ES-I3 (cell line): ENCODE measurements around the gene SLC13A4.

Experiments used
- H3K36me3 ChIP-seq: 2 replicates; pipeline ENCODE4 v1.6.1; 2013; ENCODE audit warnings: mild to moderate bottlenecking, low read length, control low read depth, moderate library complexity; ENCODE audit not compliant: insufficient read depth
- H3K4me1 ChIP-seq: 2 replicates; pipeline ENCODE4 v1.6.1; 2013; ENCODE audit warnings: mild to moderate bottlenecking, control low read depth, low read length; ENCODE audit not compliant: insufficient read depth
- H3K9ac ChIP-seq: 2 replicates; pipeline ENCODE4 v1.6.1; 2013; ENCODE audit warnings: low read depth, mild to moderate bottlenecking, low read length, moderate library complexity
- H3K9me3 ChIP-seq: 2 replicates; pipeline ENCODE4 v1.6.1; 2013; ENCODE audit warnings: mild to moderate bottlenecking, low read length, moderate library complexity; ENCODE audit not compliant: control insufficient read depth, insufficient read depth

Gene SLC13A4

DNA sequence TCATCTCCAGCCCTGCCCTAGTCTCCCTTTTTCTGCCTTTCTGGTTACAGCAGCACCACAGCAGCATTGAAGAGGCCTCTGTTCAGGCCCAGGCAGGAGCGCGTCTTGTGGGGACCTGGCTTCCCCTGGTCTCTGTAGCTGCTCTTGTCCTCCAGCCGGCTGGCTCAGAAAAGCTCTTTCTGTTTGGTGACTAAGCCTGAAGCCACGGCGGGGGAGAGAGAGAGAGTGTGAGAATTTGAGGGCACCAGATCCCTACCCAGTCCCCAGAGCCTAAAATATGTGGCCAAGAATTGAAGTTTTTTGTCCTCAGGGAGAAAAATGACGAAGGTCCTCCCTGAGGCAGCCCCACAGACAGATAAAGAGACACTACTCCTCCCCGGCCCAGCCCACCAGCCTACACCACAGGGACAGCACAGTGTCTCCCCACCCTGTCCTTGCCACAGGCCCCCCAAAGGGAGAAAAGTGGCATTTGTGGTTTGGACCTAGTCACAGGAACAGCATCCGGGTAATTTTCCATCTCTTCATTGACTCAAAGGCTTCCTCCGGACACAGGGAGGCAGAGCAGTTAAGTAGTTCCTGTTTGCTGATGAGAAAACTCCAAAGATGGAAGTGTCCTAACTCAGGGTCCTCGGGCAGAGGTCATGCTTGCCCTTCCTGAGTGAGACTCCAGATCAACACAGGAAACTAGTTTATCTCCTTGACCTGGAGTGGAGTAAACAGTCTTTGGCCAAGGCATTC lies 33.9 kb upstream of the SLC13A4 start:
- Histone ChIP-seq H3K36me3 (peaks cover 3% of the 10 kb centered on the region; the same call in 1 of the 2 replicates), H3K9ac (no peak overlapping the region), H3K4me1 (peaks cover 13% of the 10 kb centered on the region; the same call in 1 of the 2 replicates), H3K9me3 (no peaks in the 10 kb centered on the region; the same call in 1 of the 2 replicates)

DNA sequence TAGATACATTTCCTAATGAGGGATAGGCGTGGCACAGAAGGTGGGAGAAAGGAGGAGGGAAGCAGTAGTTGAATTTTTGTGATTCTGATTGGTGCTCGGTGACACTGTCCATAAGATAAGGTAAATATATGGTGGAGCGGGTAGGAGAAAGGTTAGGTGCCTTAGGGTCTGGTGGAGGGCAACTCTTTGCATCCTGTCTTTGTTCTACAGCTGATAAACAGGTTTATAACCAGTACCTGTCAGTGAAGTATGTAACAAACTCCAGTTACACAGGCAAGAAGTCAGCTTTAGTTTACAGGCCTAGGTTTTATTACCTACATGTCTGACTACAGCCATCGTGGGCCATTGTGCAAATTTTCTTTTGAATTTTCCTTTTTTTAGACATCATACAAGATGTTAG lies 31.5 kb upstream of the SLC13A4 start:
- Histone ChIP-seq H3K9ac (no peak overlapping the region), H3K36me3 (peaks cover 3% of the 10 kb centered on the region; the same call in 1 of the 2 replicates), H3K4me1 (peaks cover 10% of the 10 kb centered on the region; the same call in 1 of the 2 replicates), H3K9me3 (no peaks in the 10 kb centered on the region; the same call in 1 of the 2 replicates)

DNA sequence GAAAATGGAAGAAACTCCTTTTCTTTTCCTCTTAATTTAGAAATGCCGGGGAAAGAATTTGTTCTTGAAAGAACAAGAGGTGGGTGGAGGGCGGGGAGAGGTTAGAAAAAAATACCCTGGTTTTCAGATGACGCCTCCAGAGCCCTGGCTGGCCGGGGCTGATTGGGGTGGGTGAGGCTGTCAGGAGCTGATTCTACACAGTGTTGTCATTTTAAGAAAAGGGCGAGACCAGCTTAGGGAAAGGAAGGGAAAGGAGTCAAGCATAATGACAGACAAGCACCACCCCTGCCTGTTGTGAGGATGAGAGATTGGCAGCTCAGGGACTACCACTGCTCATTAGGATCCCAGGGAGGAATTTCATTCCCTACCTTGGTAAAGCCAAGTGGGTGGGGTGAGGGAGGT lies 30.5 kb upstream of the SLC13A4 start:
- Histone ChIP-seq H3K9me3 (no peaks in the 10 kb centered on the region; the same call in 1 of the 2 replicates), H3K4me1 (peaks cover 13% of the 10 kb centered on the region), H3K9ac (no peak overlapping the region), H3K36me3 (peaks cover 3% of the 10 kb centered on the region; the same call in 1 of the 2 replicates)

DNA sequence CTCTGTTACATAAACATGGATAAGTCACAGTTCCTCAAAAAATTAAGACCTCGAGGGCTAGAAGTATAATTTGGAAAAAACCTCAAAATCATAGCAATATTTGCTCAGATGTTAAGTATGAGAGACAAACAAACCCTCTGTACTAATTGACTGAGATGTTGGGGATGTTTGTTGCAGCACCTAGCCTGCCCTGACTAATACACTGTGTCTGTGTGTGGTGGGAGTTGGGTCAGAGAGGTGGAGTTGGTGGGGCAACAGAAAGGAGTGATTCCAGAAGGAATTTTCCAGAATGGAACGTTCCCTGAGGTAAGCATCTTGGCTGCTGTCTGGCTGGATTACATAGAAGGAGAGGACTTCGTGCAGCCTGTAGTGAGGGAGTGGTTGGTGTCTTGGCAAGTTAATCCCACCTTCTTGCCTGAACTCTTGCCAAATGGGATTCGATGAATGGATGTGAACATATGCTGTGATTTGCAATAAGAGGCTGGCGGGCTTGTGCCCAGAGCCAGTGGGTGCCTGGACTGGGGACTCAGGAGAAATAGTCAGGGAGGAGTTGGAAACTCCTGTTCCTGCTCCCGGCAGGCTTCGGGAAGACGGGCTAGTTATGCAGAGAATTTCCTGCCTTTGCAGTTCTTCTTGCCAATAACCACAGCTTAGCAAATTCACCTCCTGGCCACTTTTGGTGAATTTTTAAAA lies 29.9 kb upstream of the SLC13A4 start:
- Histone ChIP-seq H3K9ac (no peak overlapping the region), H3K36me3 (peaks cover 1% of the 10 kb centered on the region; the same call in 1 of the 2 replicates), H3K4me1 (peaks cover 13% of the 10 kb centered on the region), H3K9me3 (no peaks in the 10 kb centered on the region; the same call in 1 of the 2 replicates)

DNA sequence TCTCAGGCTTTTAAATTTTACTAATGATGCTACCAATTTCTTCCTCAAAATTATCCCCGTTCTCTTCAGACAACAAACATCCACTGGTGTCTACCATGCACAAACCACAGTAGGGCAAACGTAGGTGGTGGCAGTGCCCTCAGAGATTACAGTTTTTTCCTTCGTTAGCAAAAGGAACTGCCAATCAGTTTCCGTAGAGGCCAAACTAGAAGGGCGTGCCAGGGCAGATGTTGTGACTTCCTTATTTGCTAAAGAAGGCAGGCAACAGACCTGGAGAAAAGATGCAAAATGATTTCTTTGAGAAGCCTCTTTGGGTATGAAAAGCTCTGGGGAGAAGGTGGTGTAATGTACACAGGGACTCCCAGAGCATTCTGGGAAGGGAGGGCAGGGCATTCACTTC lies 28.2 kb upstream of the SLC13A4 start:
- no peaks in the 10 kb centered on the region for H3K36me3 ChIP-seq
- H3K9ac ChIP-seq: no peak overlapping the region
- H3K9me3 ChIP-seq: no peaks in the 10 kb centered on the region; the same call in 1 of the 2 replicates
- peaks cover 13% of the 10 kb centered on the region for H3K4me1 ChIP-seq

DNA sequence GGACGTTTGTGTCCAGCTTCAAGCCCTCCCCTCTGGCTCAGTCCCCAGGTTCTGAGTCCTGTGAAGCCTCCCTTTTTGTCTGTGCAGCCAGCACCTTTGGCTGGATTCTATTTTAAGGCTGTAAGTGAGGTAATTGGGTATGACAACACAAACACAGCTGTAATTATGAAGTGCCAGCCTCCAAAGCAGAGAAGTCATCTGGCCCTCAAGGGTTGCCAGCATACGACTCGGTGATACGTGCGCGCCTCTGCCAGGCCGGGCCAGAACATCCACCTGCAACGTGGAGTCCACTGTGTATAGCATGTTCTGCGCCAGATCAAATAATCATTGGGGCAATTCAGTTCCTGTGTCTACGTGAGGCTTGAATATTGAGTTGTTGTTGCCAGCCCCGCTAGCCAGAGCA lies 27.4 kb upstream of the SLC13A4 start:
- no peaks in the 10 kb centered on the region; the same call in 1 of the 2 replicates for H3K9me3 ChIP-seq
- H3K36me3 ChIP-seq: no peaks in the 10 kb centered on the region
- peaks cover 13% of the 10 kb centered on the region for H3K4me1 ChIP-seq
- no peak overlapping the region for H3K9ac ChIP-seq

DNA sequence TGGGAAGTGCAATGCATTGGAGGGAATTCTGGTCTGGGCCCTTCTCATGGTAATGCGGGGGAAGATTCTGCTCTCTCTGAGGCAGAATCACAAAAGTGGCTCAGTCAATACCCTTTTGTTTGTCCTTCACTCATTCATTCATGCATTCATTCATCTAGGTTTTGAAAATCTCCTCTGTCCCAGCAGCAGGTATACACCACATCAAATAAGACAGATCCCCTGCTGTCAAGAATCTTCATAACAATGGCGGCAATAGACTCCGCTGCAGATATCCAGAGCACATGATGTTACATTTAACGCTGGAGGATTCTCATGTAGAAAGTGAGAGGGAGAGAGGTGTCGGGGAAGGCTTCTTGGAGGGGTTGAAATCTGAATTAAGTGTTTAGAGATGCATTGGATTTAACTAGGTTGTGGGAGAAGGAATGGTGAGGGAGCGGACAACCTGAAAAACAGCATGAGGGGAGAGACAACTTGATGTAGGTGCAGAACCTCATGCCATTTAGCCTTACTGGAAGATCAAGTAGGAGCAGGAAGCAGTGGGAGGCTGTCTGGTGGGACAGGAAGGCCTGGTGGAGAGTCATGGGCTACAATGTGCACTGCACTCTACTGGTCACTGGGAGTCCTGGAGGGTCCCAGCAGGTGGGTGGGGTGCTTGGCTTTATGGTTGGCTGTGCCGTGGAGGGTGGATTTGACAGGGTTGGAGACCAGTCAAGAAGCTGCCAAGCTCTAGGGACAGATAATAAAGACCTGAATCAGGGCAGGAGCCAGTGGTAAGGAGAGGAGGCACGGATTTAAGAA lies 25.8 kb upstream of the SLC13A4 start:
- Histone ChIP-seq H3K9me3 (no peaks in the 10 kb centered on the region; the same call in 1 of the 2 replicates), H3K4me1 (peaks cover 7% of the 10 kb centered on the region), H3K9ac (no peak overlapping the region; the same call in 1 of the 2 replicates), H3K36me3 (no peaks in the 10 kb centered on the region)

DNA sequence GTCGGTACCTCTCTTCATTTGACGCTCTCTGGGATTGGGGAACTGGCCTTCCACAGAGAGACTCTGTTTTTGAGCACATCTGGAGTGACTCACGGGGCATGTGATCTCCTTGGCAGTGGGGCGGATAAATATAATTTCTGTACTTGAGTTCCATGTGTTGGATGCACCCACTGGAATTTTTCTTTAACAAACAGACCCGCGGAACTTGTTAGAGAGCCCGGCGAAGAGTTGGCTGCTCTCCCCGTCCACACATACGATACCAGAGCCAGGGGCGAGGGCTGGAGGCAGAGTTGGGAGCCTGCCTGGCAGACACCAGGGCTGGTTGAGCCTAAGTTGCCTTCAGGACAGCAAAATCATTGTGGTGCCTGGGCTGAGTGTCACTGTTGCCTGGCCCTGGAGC lies 20.8 kb upstream of the SLC13A4 start, which contains the start of gene FAM180A:
FAM180A (minus strand) TSS at position 44 of the 400 bp plus-strand sequence. CDS start 233 bp downstream, outside the sequence.
- H3K36me3 ChIP-seq: no peaks in the 10 kb centered on the region
- no peak within 1 kb of the TSS for H3K9ac ChIP-seq
- peaks cover 5% of the 10 kb centered on the region; the same call in 1 of the 2 replicates for H3K4me1 ChIP-seq
- H3K9me3 ChIP-seq: no peaks in the 10 kb centered on the region

DNA sequence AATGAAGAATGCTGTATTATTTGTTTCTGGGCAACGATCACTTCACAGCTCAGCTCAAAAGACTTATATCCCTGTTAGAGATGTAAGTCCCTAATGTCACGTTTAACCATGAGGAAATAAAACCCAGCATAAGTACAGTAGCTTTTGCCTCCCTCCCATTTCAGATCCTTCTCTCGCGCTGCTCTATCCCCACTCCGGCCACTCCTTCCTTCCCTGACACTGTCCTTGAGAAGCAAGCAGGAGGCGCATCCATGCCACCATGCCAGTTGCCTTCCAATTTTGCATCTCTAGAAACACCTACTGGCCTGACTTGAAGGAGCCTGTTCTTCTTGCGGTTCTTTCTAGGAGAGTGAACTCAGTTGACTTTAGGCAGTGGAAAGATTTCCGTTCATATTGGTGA lies 19.4 kb upstream of the SLC13A4 start:
- H3K4me1 ChIP-seq: peaks cover 8% of the 10 kb centered on the region; the same call in 1 of the 2 replicates
- H3K9me3 ChIP-seq: no peaks in the 10 kb centered on the region
- no peaks in the 10 kb centered on the region for H3K36me3 ChIP-seq
- H3K9ac ChIP-seq: no peak overlapping the region

DNA sequence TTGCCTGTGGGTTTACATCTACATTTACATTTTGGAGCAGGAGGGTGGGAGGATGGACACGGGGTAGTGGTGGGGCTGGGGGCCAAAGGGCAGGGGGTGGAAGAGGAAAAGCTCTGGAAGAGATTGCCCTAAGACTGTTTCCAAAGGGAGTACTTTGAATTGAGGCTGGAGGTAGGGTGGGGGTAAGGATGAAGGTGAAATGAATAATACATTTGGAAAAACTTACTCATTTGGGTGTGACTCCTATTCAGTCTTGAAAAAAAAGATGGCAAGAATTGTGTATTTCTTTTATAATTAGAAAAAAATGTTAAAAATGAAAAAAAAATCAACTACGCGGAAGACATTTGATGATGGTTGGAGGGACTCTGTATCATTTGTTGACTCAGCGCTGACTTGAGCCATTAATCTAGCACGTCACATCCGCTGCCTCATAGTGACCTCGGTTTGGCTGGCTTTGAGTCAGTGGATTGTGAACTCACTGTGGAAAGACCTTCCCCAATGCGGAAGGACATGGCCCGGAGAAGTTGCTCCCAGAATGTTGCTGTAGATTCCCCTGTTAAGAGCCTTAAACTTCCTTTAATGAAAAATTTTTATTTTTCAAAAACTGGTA lies 17.8 kb upstream of the SLC13A4 start:
- H3K4me1 ChIP-seq: peaks cover 8% of the 10 kb centered on the region; the same call in 1 of the 2 replicates
- no peak overlapping the region for H3K9ac ChIP-seq
- H3K9me3 ChIP-seq: no peaks in the 10 kb centered on the region
- no peaks in the 10 kb centered on the region for H3K36me3 ChIP-seq

DNA sequence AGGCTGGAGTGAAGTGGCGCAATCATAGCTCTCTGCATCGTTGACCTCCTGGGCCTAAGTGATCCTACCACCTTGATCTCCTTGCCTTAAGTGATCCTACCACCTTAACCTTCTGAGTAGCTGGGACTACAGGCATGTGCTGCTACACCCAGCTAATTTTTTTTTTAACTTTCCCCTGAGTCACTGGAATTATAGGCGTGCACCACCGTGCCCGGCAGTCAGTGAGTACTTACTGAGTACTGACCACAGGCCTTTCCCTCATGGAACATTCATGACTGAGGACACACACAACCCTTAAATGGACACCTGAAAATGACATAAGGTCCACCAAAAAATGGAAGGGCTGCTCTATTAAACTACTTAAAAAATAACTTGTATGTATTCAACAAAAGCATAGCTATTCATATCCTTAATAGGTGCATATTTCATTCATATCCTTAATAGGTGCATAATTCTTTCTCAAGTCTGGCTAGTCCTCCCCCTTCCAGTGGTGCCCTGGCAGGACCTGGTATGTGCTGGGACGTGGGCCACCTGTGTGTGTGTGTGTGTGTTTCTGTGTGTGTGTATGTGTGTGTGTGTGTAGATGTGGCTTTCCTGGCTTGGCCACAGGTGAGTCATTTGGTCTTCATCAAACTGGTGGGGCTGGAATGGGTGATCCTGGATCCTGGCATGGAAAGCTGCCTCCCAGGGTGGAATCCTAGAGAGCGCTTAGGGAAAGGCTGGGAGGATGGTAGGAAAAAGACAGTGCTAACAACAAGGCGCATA lies 17.1 kb upstream of the SLC13A4 start:
- Histone ChIP-seq H3K9ac (no peak overlapping the region), H3K4me1 (peaks cover 8% of the 10 kb centered on the region; the same call in 1 of the 2 replicates), H3K36me3 (no peaks in the 10 kb centered on the region), H3K9me3 (no peaks in the 10 kb centered on the region)

DNA sequence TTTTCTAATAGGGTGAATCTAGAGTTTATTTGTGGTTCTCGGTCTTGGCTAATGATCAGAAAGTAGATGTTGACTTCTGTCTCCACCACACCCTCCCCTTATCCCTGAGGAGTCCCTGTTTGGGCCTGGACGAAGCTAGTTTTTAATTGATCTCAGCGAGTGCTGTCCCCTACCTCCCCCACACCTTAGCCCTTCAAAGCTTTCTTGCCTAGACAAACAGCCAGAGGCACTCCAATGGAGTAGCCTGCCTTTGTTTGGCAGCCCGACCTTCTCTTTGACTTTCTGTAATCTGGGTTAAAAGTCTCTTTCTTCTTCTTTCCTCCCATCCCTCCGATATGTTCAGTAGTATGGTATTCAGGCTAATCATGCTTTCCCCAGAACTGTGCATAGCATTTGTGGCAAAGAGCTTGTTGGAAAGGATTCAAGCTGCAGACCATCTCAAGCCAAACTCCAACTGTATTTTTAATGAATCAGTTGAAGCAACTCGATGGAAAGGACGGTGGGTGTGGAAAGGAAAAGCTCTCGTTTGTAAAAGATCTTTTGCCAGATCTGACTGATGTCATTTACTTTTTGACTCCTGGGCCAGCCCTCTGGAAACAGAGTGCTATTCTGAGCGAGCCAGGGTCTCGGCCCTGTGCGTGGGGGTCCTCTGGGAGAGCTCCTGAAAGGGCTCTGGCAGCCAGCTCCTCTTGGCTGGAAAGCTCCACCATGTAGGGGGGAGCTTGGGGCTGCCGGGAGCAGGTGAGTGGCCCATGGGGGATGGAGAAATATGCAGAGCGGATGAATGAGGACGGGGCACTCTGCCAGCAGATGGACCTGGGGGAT lies 16.1 kb upstream of the SLC13A4 start:
- Histone ChIP-seq H3K9ac (no peak overlapping the region), H3K9me3 (no peaks in the 10 kb centered on the region), H3K4me1 (peaks cover 8% of the 10 kb centered on the region; the same call in 1 of the 2 replicates), H3K36me3 (no peaks in the 10 kb centered on the region)
